Chondrocyte (in vitro differentiated cells): ENCODE measurements around the gene CTAG1B. TPM values are rescaled to one million over a fixed set of nuclear protein-coding genes. Genes with fewer than 3 reads are reported as not detected.
"Not testable (repeated sequence)": the region's sequence is repeated elsewhere in the genome, so short reads cannot be mapped to it uniquely, and the experiment has no call there.

Source experiments
- DNase-seq: peaks from one replicate; pipeline ENCODE4 v3.0.0; 2021; ENCODE audit warnings: mixed read lengths, low spot score
- H3K27ac Mint-ChIP-seq: one replicate; pipeline ENCODE4 v1.8.0; 2021; ENCODE audit warnings: mild to moderate bottlenecking, moderate library complexity, mixed read lengths; ENCODE audit not compliant: unreplicated experiment
- H3K27me3 Mint-ChIP-seq: 2 replicates; pipeline ENCODE4 v1.8.0; 2021; ENCODE audit warnings: low read depth, mixed read lengths
- H3K36me3 Mint-ChIP-seq: 2 replicates; pipeline ENCODE4 v1.8.0; 2021; ENCODE audit warnings: low read depth, mixed read lengths
- H3K4me1 Mint-ChIP-seq: 2 replicates; pipeline ENCODE4 v1.8.0; 2021; ENCODE audit warnings: low read depth, mild to moderate bottlenecking, mixed read lengths
- H3K4me3 Mint-ChIP-seq: one replicate; pipeline ENCODE4 v1.8.0; 2021; ENCODE audit warnings: mild to moderate bottlenecking, moderate library complexity, mixed read lengths; ENCODE audit not compliant: unreplicated experiment
- H3K9me3 Mint-ChIP-seq: 2 replicates; pipeline ENCODE4 v1.8.0; 2021; ENCODE audit warnings: low read depth, mixed read lengths
- CTCF ChIP-seq: fragments of 200-600 bp; sonication (generic); IDR thresholded peaks from 2 replicates; pipeline ENCODE4 v1.5.0; 2021; ENCODE audit warnings: antibody characterized with exemption, mild to moderate bottlenecking, moderate library complexity
- total RNA-seq: library from RNA; stranded (reverse); gene quantifications from 3 replicates; pipeline ENCODE4 v1.2.1, GENCODE V29; 2021

CTAG1B gene
- total RNA-seq, 1 donor from 2014 or later, result not detected

- Mint-ChIP-seq H3K27ac (peak overlapping the region; percentile 29), H3K9me3 (peaks cover 33% of the 10 kb centered on the region), H3K4me1 (peaks cover 32% of the 10 kb centered on the region), H3K36me3 (no peaks in the 10 kb centered on the region), H3K4me3 (no peak overlapping the region), H3K27me3 (no peaks in the 10 kb centered on the region)
- no peak for DNase-seq
- no peak for TF ChIP-seq CTCF
These were observed 23.4 kb downstream of the CTAG1B start for GRCh38 chrX:154595559-154596249.

- H3K4me3 Mint-ChIP-seq, result no peak overlapping the region
- no peak for TF ChIP-seq CTCF
These were observed 24.6 kb downstream of the CTAG1B start for GRCh38 chrX:154594491-154594890.

GRCh38 chrX:154593201-154593600, 25.9 kb downstream of the CTAG1B start:
- peaks cover 26% of the 10 kb centered on the region for H3K9me3 Mint-ChIP-seq
- no peaks in the 10 kb centered on the region for H3K27me3 Mint-ChIP-seq
- H3K4me3 Mint-ChIP-seq, result no peak overlapping the region
- H3K4me1 Mint-ChIP-seq, result peaks cover 21% of the 10 kb centered on the region
- peak; percentile 24 for DNase-seq
- H3K36me3 Mint-ChIP-seq, result no peaks in the 10 kb centered on the region
- TF ChIP-seq CTCF, result no peak
- H3K27ac Mint-ChIP-seq, result no peak overlapping the region

More at GRCh38 chrX:154594491-154594890, 24.6 kb downstream of the CTAG1B start:
- Mint-ChIP-seq H3K27me3 (no peaks in the 10 kb centered on the region), H3K9me3 (peaks cover 29% of the 10 kb centered on the region), H3K36me3 (no peaks in the 10 kb centered on the region), H3K4me1 (peaks cover 21% of the 10 kb centered on the region), H3K27ac (no peak overlapping the region)
- peak; percentile 50 for DNase-seq

GRCh38 chrX:154592505-154592904, 26.6 kb downstream of the CTAG1B start:
- Mint-ChIP-seq H3K36me3 (no peaks in the 10 kb centered on the region), H3K4me3 (no peak overlapping the region), H3K4me1 (peaks cover 21% of the 10 kb centered on the region), H3K9me3 (peaks cover 19% of the 10 kb centered on the region), H3K27me3 (no peaks in the 10 kb centered on the region), H3K27ac (no peak overlapping the region)
- no peak for TF ChIP-seq CTCF
- peak; percentile 34 for DNase-seq

DNA sequence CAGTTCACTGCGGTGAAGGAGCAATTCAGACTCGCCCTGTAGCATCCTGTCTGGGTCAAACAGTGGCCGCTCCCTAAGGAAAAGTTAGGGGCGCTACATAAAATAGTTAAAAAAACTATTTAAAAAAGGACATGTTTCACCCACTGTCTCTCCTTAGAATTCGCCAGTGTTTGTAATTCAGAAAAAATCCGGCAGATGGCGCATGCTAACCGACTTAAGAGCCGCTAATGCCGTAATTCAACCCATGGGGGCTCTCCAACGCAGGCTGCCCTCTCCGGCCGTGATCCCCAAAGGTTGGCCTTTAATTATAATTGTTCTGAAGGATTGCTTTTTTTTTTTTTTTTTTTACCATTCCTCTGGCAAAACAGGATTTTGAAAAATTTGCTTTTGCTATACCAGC, 28.7 kb downstream of the CTAG1B start:
- not testable (repeated sequence) for H3K27ac Mint-ChIP-seq, H3K4me3 Mint-ChIP-seq

GRCh38 chrX:154584585-154585183, 34.4 kb downstream of the CTAG1B start, which contains the start of gene CTAG1A:
TSS of gene CTAG1A (plus strand) at chrX:154585133. CDS start at chrX:154585207, 74 bp downstream.
- not testable (repeated sequence) for DNase-seq, H3K36me3 Mint-ChIP-seq, H3K27me3 Mint-ChIP-seq, H3K9me3 Mint-ChIP-seq, H3K27ac Mint-ChIP-seq, H3K4me1 Mint-ChIP-seq, H3K4me3 Mint-ChIP-seq

More for the DNA sequence above, 28.7 kb downstream of the CTAG1B start:
- H3K36me3 Mint-ChIP-seq, H3K27me3 Mint-ChIP-seq, DNase-seq, H3K4me1 Mint-ChIP-seq: not testable (repeated sequence)
- peaks cover 12% of the 10 kb centered on the region for H3K9me3 Mint-ChIP-seq

DNA sequence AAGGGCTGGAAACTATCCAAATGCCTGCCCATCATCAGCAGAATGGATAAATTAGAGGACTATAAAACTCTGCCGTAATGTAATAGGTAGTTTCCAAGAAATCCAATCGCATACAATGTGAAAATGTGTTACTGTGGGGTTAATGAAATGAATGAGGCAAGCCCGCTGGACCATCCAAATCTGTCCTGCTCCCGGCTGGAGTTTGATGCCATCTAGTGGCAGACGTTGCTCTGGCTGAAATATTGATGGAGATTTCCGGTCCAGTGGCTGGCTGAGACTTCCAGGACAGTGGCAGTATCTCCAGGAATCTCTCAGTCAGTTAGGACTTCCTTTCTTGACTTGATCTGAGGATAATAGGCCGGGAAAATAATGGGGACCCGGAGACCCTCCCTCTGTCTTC, 36.1 kb downstream of the CTAG1B start:
- not testable (repeated sequence) for H3K27ac Mint-ChIP-seq, DNase-seq, H3K4me3 Mint-ChIP-seq, H3K27me3 Mint-ChIP-seq, H3K36me3 Mint-ChIP-seq, H3K9me3 Mint-ChIP-seq, H3K4me1 Mint-ChIP-seq

GRCh38 chrX:154575076-154575475, 44.0 kb downstream of the CTAG1B start:
- H3K4me1 Mint-ChIP-seq, H3K36me3 Mint-ChIP-seq, H3K27ac Mint-ChIP-seq, H3K9me3 Mint-ChIP-seq, DNase-seq, H3K4me3 Mint-ChIP-seq, H3K27me3 Mint-ChIP-seq: not testable (repeated sequence)

DNA sequence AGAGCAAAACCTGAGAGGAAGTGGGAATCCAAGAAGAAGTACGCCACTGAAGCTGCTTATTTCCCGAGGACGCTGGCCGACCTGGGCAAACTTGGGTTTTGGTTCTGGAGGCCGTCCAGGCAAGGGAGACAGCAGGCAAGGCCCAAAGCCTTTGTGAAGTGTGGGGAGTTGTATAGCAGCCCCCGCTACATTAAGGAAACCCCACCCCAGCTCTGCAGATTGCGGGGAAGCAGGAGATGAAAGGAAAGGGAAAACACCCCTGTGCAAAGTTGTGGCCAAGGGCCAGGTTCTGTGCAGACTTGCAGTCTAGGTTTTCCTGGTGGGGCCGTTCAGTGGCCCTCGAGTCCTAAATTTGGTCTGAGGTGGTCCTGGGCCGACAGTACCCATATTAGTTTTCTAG, 46.0 kb downstream of the CTAG1B start:
- DNase-seq, H3K27me3 Mint-ChIP-seq: not testable (repeated sequence)

More for the DNA sequence above, 46.0 kb downstream of the CTAG1B start:
- not testable (repeated sequence) for H3K4me3 Mint-ChIP-seq, H3K4me1 Mint-ChIP-seq, H3K36me3 Mint-ChIP-seq, H3K9me3 Mint-ChIP-seq, H3K27ac Mint-ChIP-seq
